ENCODE measurements around the gene LIME1. TPM values are rescaled to one million over a fixed set of nuclear protein-coding genes. Genes with fewer than 3 reads are reported as not detected.
A peak's percentile ranks its signal among the peaks of the same experiment; 100 is the strongest.

The LIME1 gene
- total and polyA plus RNA-seq, 12 donors: 0.79 to 15.7 (median 3.0) TPM

- H3K27ac ChIP-seq: no peak overlapping the region
- DNase-seq: no peak
- intact Hi-C loops (cut with DNase I): no loop called here
- ATAC-seq: no peak
- H3K4me3 ChIP-seq: no peak overlapping the region
- H3K36me3 ChIP-seq: peaks cover 0 to 90% (median 6%) of the 10 kb centered on the region in 9 donors
- WGBS, 2 donors: 90 to 91% methylated on average over 11 of the region's 11 CpGs
- H3K9me3 ChIP-seq: no peaks in the 10 kb centered on the region
- peaks cover 0 to 1% (median 0%) of the 10 kb centered on the region in 9 donors for H3K4me1 ChIP-seq
- no peaks in the 10 kb centered on the region for H3K27me3 ChIP-seq
- no peak for TF ChIP-seq CTCF (IDR thresholded peaks at IDR 0.05)
These were observed 12.4 kb downstream of the LIME1 start for GRCh38 chr20:63748934-63749270.

GRCh38 chr20:63749597-63750508 lies 13.4 kb downstream of the LIME1 start:
- Histone ChIP-seq H3K4me1 (peaks cover 0 to 6% (median 0%) of the 10 kb centered on the region in 9 donors), H3K27ac (peak overlapping the region in 1 of 10 donors; percentile 80), H3K9me3 (no peaks in the 10 kb centered on the region), H3K27me3 (no peaks in the 10 kb centered on the region), H3K4me3 (no peak overlapping the region), H3K36me3 (peaks cover 0 to 86% (median 6%) of the 10 kb centered on the region in 9 donors)
- ATAC-seq (no peak), DNase-seq (no peak)
- TF ChIP-seq CTCF (IDR thresholded peaks at IDR 0.05): no peak
- intact Hi-C loops (cut with DNase I): no loop called here
- 90 to 94% methylated on average over 16 of the region's 16 CpGs for WGBS, 2 donors

GRCh38 chr20:63750807-63751470 lies 14.5 kb downstream of the LIME1 start:
- Histone ChIP-seq H3K4me1 (peaks cover 0 to 6% (median 0%) of the 10 kb centered on the region in 9 donors), H3K27me3 (no peaks in the 10 kb centered on the region), H3K36me3 (peaks cover 0 to 82% (median 6%) of the 10 kb centered on the region in 9 donors), H3K27ac (peak overlapping the region in 1 of 10 donors; percentile 80), H3K9me3 (no peaks in the 10 kb centered on the region), H3K4me3 (no peak overlapping the region)
- 80% methylated on average over 26 of the region's 26 CpGs for WGBS, 2 donors
- no peak for TF ChIP-seq CTCF (IDR thresholded peaks at IDR 0.05)
- DNase-seq (no peak), ATAC-seq (no peak)
- intact Hi-C loops (cut with DNase I): no loop called here

GRCh38 chr20:63751471-63752271 lies 15.2 kb downstream of the LIME1 start:
- no peak overlapping the region for H3K4me3 ChIP-seq
- H3K36me3 ChIP-seq: peaks cover 0 to 74% (median 2%) of the 10 kb centered on the region in 9 donors
- no peaks in the 10 kb centered on the region for H3K9me3 ChIP-seq
- no peaks in the 10 kb centered on the region for H3K27me3 ChIP-seq
- WGBS, 2 donors: 81 to 82% methylated on average over 33 to 39 of the region's 45 CpGs
- no peak for ATAC-seq
- DNase-seq: no peak
- TF ChIP-seq CTCF (IDR thresholded peaks at IDR 0.05): no peak
- intact Hi-C loops (cut with DNase I): no loop called here
- H3K27ac ChIP-seq: peak overlapping the region in 1 of 10 donors; percentile 80
- peaks cover 0 to 6% (median 0%) of the 10 kb centered on the region in 9 donors for H3K4me1 ChIP-seq
